Measurements from ENCODE around the gene YIPF2. TPM values are rescaled to one million over a fixed set of nuclear protein-coding genes. Genes with fewer than 3 reads are reported as not detected.
A peak's percentile ranks its signal among the peaks of the same experiment; 100 is the strongest.

Gene YIPF2
- total RNA-seq, 8 experiments from 2014 or later = 35.9 to 107 (median 58.1) TPM

- 10 to 100% methylated on average over 1 to 2 of the region's 19 CpGs; no CpG with 5 or more reads in 8 of the 10 experiments for WGBS, 10 experiments
- peak overlapping the region in 1 of 2 donors; percentile 48 for H3K27ac ChIP-seq
- ATAC-seq (replicated peaks in 6 of 8) = peak; percentile 6 to 94 (median 60)
- H3K4me1 ChIP-seq (replicated peaks in 1 of 2) = no peaks in the 10 kb centered on the region
- no peak overlapping the region for H3K4me3 ChIP-seq
- in situ Hi-C loops (cut with MboI; ENCODE audit: low pct_unique_long_range_greater_than_20kb in 2 of 9, low sequenced_read_pairs in 9 of 9, unreplicated experiment in 9 of 9) = no loop called here
Observed at GRCh38 chr19:10915130-10916091, 13.0 kb downstream of the YIPF2 start.

DNA sequence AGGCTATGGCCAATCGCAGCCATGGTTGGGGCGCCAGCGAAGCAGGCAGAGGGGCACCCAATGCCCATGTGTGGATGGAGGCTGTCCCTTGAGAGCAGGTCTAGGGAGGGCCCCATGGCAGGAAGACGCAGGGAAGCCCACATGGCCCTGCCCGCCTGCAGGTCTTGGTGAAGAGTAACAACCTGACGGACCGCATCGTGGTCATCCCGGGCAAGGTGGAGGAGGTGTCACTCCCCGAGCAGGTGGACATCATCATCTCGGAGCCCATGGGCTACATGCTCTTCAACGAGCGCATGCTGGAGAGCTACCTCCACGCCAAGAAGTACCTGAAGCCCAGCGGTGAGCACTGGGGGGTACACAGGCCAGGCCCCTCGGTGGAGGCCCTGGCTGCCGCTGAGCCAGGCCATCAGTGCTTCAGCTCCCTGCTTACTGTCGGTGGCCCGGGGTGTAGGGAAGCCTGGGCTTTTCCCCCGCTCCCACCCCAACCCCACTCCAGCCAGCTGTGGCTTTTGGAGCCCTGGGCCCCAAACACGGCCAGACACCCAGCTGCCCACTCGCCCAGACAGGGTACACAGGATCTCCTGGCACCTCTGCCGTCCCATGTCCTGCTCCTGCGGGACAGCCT, 14.6 kb downstream of the YIPF2 start:
- in situ Hi-C loops (cut with MboI; ENCODE audit: low pct_unique_long_range_greater_than_20kb in 2 of 9, low sequenced_read_pairs in 9 of 9, unreplicated experiment in 9 of 9) = no loop called here
- WGBS, 10 experiments = 100% methylated on average over 1 of the region's 24 CpGs; no CpG with 5 or more reads in 8 of the 10 experiments
- H3K27ac ChIP-seq = no peak overlapping the region
- ATAC-seq (replicated peaks in 6 of 8) = no peak
- H3K4me1 ChIP-seq (replicated peaks in 1 of 2) = no peaks in the 10 kb centered on the region
- H3K4me3 ChIP-seq = no peak overlapping the region

- H3K4me1 ChIP-seq (replicated peaks in 1 of 2) = no peaks in the 10 kb centered on the region
- H3K4me3 ChIP-seq = no peak overlapping the region
- in situ Hi-C loops (cut with MboI; ENCODE audit: low pct_unique_long_range_greater_than_20kb in 2 of 9, low sequenced_read_pairs in 9 of 9, unreplicated experiment in 9 of 9) = no loop called here
- no peak overlapping the region for H3K27ac ChIP-seq
- WGBS, 10 experiments = 88 to 100% (median 97%) methylated on average over 3 to 7 of the region's 18 CpGs; no CpG with 5 or more reads in 6 of the 10 experiments
- ATAC-seq (replicated peaks in 6 of 8) = no peak
Observed at GRCh38 chr19:10912619-10913018, 15.8 kb downstream of the YIPF2 start.

- in situ Hi-C loops (cut with MboI; ENCODE audit: low pct_unique_long_range_greater_than_20kb in 2 of 9, low sequenced_read_pairs in 9 of 9, unreplicated experiment in 9 of 9) = no loop called here
- no peak for ATAC-seq (replicated peaks in 6 of 8)
- no peak overlapping the region for H3K27ac ChIP-seq
- no peaks in the 10 kb centered on the region for H3K4me1 ChIP-seq (replicated peaks in 1 of 2)
- H3K4me3 ChIP-seq = no peak overlapping the region
- 50 to 100% (median 96%) methylated on average over 1 to 16 of the region's 31 CpGs; no CpG with 5 or more reads in 3 of the 10 experiments for WGBS, 10 experiments
Observed at GRCh38 chr19:10911579-10912363, 16.7 kb downstream of the YIPF2 start.

- ATAC-seq (replicated peaks in 6 of 8) = no peak
- no peak overlapping the region for H3K4me3 ChIP-seq
- in situ Hi-C loops (cut with MboI; ENCODE audit: low pct_unique_long_range_greater_than_20kb in 2 of 9, low sequenced_read_pairs in 9 of 9, unreplicated experiment in 9 of 9) = no loop called here
- 67 to 100% (median 100%) methylated on average over 1 to 6 of the region's 17 CpGs; no CpG with 5 or more reads in 3 of the 10 experiments for WGBS, 10 experiments
- no peaks in the 10 kb centered on the region for H3K4me1 ChIP-seq (replicated peaks in 1 of 2)
- H3K27ac ChIP-seq = no peak overlapping the region
Observed at GRCh38 chr19:10908380-10908960, 20.0 kb downstream of the YIPF2 start.

DNA sequence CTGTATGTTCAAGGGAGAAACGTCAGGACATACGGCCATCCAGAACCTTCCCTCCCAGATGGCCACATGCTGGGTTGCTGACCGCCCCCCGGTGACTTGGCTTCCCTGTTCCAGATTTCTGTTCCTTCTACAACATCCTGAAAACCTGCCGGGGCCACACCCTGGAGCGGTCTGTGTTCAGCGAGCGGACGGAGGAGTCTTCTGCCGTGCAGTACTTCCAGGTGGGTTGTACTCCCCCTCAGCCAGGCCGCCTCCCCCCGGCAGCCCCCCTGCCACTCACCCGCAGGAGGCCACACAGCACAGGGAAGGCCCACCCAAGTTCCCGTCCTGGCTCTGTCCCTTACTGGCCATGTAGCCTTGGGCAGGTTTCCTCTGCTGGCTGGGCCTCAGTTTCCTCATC, 20.5 kb downstream of the YIPF2 start:
- Histone ChIP-seq H3K4me3 (no peak overlapping the region), H3K27ac (no peak overlapping the region), H3K4me1 (replicated peaks in 1 of 2) (no peaks in the 10 kb centered on the region)
- 80 to 100% (median 92%) methylated on average over 1 to 10 of the region's 14 CpGs; no CpG with 5 or more reads in 6 of the 10 experiments for WGBS, 10 experiments
- no peak for ATAC-seq (replicated peaks in 6 of 8)
- in situ Hi-C loops (cut with MboI; ENCODE audit: low pct_unique_long_range_greater_than_20kb in 2 of 9, low sequenced_read_pairs in 9 of 9, unreplicated experiment in 9 of 9) = no loop called here

DNA sequence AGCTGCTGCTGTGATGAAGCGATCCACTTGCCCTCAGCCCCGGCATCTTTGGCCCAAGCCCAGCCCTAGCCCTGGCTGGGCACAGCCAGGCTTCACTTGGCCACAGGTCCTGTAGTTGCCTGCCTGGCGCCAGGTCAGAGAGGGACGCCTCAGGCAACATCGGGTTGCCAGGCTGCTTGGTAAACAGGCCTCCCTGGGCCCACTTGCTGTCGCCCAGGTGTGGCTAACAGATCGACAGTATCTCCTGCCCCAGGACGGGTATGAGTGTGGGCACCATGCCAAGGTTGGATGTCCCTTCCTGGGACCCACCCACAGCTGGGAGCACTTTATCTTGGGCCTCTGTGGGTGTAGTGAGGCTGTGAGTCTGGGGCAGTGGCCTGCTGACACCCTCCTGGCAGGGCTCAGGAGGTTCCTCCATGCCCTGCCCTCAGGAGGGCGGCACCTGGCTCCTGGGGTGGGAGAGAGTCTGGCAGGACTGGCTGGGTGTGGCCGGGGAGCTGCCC, 29.2 kb downstream of the YIPF2 start:
- ATAC-seq (replicated peaks in 6 of 8) = peak in 4 of 8 experiments; percentile 10 to 61 (median 19)
- Histone ChIP-seq H3K4me3 (no peak overlapping the region), H3K4me1 (replicated peaks in 1 of 2) (peaks cover 7 to 13% of the 10 kb centered on the region in 2 donors), H3K27ac (no peak overlapping the region)
- whole genome bisulfite sequencing, 10 experiments = 70 to 80% methylated on average over 1 to 3 of the region's 10 CpGs; no CpG with 5 or more reads in 8 of the 10 experiments
- in situ Hi-C loops (cut with MboI; ENCODE audit: low pct_unique_long_range_greater_than_20kb in 2 of 9, low sequenced_read_pairs in 9 of 9, unreplicated experiment in 9 of 9) = no loop called here

DNA sequence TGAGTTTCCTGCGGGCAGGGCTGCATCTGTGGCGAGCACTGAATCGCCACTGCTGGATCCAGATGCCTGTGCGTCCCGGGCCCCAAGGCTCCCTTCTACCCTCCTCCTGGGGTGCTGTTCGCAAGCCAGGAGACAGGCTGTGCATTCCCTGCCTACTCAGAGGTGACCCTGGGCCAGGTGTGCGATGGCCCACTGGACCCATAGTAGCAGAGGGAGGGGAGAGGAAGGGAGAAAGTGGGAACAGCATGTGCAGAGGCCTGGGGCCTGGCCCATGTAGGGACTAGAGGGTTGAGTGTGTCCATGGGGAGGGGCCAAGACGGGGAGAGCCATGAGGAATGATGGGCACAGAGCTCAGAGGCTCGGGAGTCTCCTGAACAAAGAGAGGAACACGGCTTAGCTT, 29.8 kb downstream of the YIPF2 start:
- 20 to 100% (median 52%) methylated on average over 1 to 4 of the region's 10 CpGs; no CpG with 5 or more reads in 7 of the 10 experiments for WGBS, 10 experiments
- Histone ChIP-seq H3K4me1 (replicated peaks in 1 of 2) (peaks cover 13 to 19% of the 10 kb centered on the region in 2 donors), H3K27ac (no peak overlapping the region), H3K4me3 (no peak overlapping the region)
- in situ Hi-C loops (cut with MboI; ENCODE audit: low pct_unique_long_range_greater_than_20kb in 2 of 9, low sequenced_read_pairs in 9 of 9, unreplicated experiment in 9 of 9) = no loop called here
- ATAC-seq (replicated peaks in 6 of 8) = peak in 5 of 8 experiments; percentile 8 to 28 (median 23)

- in situ Hi-C loops (cut with MboI; ENCODE audit: low pct_unique_long_range_greater_than_20kb in 2 of 9, low sequenced_read_pairs in 9 of 9, unreplicated experiment in 9 of 9) = no loop called here
- 50 to 90% (median 79%) methylated on average over 1 to 5 of the region's 7 CpGs; no CpG with 5 or more reads in 4 of the 10 experiments for WGBS, 10 experiments
- ATAC-seq (replicated peaks in 6 of 8) = peak in 4 of 8 experiments; percentile 43 to 85 (median 64)
- peak overlapping the region in 1 of 2 donors; percentile 42 for H3K27ac ChIP-seq
- no peak overlapping the region for H3K4me3 ChIP-seq
- peaks cover 27 to 35% of the 10 kb centered on the region in 2 donors for H3K4me1 ChIP-seq (replicated peaks in 1 of 2)
Observed at GRCh38 chr19:10896851-10897526, 31.4 kb downstream of the YIPF2 start.

DNA sequence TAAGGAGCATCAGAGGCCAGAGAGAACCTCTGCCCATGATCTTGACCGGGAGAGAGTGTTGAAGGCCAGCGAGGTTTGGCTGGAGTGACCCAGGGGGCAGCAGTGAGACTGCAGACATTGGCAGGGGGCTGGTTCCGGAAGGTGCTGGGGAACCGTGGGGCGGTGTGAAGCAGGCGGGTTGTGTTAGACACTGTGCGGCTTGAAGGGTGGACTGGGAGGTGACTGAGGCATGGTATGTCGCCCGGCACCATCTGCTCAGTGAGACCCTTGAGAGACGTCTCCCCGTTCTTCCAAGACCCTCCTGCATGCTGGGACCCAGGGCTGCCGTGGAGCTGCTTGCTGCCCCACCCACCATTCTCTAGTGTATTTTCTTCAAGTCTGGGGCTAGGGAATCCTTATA, 32.5 kb downstream of the YIPF2 start:
- 64 to 100% (median 92%) methylated on average over 1 to 4 of the region's 12 CpGs; no CpG with 5 or more reads in 5 of the 10 experiments for WGBS, 10 experiments
- no peak for ATAC-seq (replicated peaks in 6 of 8)
- in situ Hi-C loops (cut with MboI; ENCODE audit: low pct_unique_long_range_greater_than_20kb in 2 of 9, low sequenced_read_pairs in 9 of 9, unreplicated experiment in 9 of 9) = no loop called here
- H3K4me1 ChIP-seq (replicated peaks in 1 of 2) = peaks cover 37 to 46% of the 10 kb centered on the region in 2 donors
- no peak overlapping the region for H3K4me3 ChIP-seq
- peak overlapping the region in 1 of 2 donors; percentile 42 for H3K27ac ChIP-seq

GRCh38 chr19:10895363-10895762, 33.1 kb downstream of the YIPF2 start:
- H3K27ac ChIP-seq = no peak overlapping the region
- ATAC-seq (replicated peaks in 6 of 8) = no peak
- no peak overlapping the region for H3K4me3 ChIP-seq
- peaks cover 43 to 49% of the 10 kb centered on the region in 2 donors for H3K4me1 ChIP-seq (replicated peaks in 1 of 2)
- WGBS, 10 experiments = 67 to 100% (median 100%) methylated on average over 1 to 4 of the region's 6 CpGs; no CpG with 5 or more reads in 3 of the 10 experiments
- in situ Hi-C loops (cut with MboI; ENCODE audit: low pct_unique_long_range_greater_than_20kb in 2 of 9, low sequenced_read_pairs in 9 of 9, unreplicated experiment in 9 of 9) = no loop called here

GRCh38 chr19:10894911-10895213, 33.6 kb downstream of the YIPF2 start:
- in situ Hi-C loops (cut with MboI; ENCODE audit: low pct_unique_long_range_greater_than_20kb in 2 of 9, low sequenced_read_pairs in 9 of 9, unreplicated experiment in 9 of 9) = no loop called here

More at GRCh38 chr19:10894911-10895213, 33.6 kb downstream of the YIPF2 start:
- ATAC-seq (replicated peaks in 6 of 8) = no peak
- WGBS, 10 experiments = 81 to 100% (median 91%) methylated on average over 1 to 6 of the region's 7 CpGs; no CpG with 5 or more reads in 4 of the 10 experiments
- Histone ChIP-seq H3K4me3 (no peak overlapping the region), H3K4me1 (replicated peaks in 1 of 2) (peaks cover 43 to 49% of the 10 kb centered on the region in 2 donors), H3K27ac (peak overlapping the region; percentile 3 to 75)

Data from motor neuron (in vitro differentiated cells).